Measurements from ENCODE around the gene CSNK2A3.

The CSNK2A3 gene

DNA sequence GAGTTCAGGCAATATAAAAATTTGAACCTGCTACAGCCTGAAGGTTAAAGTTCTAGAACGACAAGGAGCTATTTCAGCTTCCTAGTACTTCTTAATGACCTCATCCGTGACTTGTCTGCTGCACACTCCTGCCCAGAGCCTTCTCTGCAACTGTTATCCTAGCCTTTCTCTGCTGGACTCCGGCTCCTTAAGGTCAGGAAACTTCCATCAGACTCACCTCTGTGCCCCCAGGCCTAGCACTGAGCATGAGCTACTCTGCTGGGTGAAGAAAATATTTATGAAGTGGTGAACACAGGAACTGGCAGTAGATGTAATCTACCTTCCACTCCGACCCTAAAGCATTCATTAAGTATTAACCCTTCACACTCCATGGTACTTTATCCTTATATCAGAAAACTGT is 18.4 kb downstream of the CSNK2A3 start:
- H3K27me3 Mint-ChIP-seq, result peaks cover 9% of the 10 kb centered on the region
- H3K4me3 Mint-ChIP-seq, result no peak overlapping the region

DNA sequence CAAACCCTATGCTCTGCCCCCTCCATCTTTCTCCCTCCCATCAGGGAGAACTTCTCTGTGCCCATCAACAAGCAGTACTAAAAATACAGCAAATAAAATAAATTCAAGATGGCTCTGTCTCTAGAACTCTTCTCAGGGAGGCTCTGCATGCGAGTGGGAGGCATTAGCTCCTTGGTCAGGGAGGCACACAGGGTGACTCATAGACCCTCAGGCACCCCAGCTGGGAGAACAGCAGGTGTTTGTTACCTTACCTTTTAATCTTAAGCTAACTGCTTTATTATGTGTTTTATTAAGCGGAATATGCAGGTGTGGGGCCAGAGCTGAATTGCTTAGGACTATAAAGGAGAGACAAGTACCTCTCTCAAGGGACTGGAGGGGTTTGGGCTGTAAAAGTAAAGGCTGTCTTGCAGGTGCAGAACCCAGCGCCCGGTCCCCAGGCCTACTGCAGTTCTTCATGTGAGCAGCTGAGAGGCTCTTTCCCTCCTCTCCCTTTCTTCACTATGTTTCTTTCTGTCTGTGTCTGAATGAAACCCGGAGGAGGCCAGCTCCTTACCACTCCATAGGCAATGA is 20.8 kb downstream of the CSNK2A3 start:
- no peak for DNase-seq
- H3K27me3 Mint-ChIP-seq, result no peaks in the 10 kb centered on the region
- no peaks in the 10 kb centered on the region for H3K4me1 Mint-ChIP-seq (ENCODE audit: low read depth)
- H3K27ac Mint-ChIP-seq, result no peak overlapping the region
- H3K9me3 Mint-ChIP-seq, result no peaks in the 10 kb centered on the region
- H3K36me3 Mint-ChIP-seq (ENCODE audit: low read depth), result no peaks in the 10 kb centered on the region
- H3K4me3 Mint-ChIP-seq, result no peak overlapping the region

More for the DNA sequence above, 18.4 kb downstream of the CSNK2A3 start:
- no peaks in the 10 kb centered on the region for H3K9me3 Mint-ChIP-seq
- no peak overlapping the region for H3K27ac Mint-ChIP-seq
- H3K4me1 Mint-ChIP-seq (ENCODE audit: low read depth), result no peaks in the 10 kb centered on the region
- H3K36me3 Mint-ChIP-seq (ENCODE audit: low read depth), result no peaks in the 10 kb centered on the region
- DNase-seq, result no peak

DNA sequence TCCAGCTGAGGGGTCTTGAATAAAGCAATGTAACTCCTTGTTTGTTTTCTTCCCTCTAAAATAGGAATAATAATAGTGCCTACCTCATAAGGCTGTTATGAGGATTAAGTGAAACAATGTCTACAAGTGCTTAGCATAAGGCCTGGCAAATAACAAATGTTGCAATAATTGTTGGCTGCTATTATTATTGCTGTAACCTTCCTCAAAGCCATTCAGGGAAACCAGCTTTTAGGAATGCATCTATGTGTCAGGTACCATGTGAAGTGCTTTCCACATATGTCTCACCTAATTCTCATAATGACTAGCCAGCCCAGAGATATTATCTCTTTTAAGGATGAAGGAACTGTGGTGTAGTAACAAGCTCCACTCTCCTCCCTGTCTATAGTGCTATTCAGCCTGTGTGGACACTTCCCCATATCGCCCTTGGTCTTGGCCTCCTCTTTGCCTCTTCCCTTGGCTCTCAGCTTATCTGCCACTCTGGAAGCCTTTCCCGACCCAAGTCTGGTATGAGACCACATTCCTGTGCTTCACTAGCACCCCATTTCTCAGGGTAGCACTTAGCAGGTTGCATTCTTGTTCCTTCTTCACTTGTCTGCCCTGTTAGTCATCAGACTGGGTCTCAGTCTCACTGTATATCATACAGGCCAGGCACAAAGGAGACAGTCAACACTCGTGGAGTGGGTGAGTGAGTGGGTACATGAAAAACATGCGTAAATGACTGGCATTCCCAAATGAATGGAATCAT is 23.8 kb downstream of the CSNK2A3 start:
- DNase-seq, result no peak
- no peaks in the 10 kb centered on the region for H3K9me3 Mint-ChIP-seq
- H3K27me3 Mint-ChIP-seq, result no peaks in the 10 kb centered on the region
- H3K36me3 Mint-ChIP-seq (ENCODE audit: low read depth), result no peaks in the 10 kb centered on the region
- H3K4me3 Mint-ChIP-seq, result no peak overlapping the region
- no peak overlapping the region for H3K27ac Mint-ChIP-seq
- no peaks in the 10 kb centered on the region for H3K4me1 Mint-ChIP-seq (ENCODE audit: low read depth)

DNA sequence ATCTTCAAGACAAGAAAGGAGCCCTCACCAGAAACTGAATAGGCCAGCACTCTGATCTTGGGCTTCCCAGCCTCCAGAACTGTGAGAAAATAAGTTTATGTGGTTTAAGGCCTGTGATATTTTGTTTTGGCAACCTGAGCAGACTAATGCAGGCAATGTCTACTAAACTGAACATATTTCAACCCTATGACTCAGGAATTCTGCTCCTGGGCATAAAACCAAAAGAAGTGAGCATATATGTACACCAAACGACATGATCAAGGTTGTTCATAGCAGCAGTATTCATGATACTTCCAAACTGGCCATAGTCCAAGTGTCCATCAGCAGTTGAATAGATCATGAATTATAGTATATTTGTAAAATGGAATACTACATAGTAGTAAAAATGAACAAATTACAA is 29.0 kb downstream of the CSNK2A3 start:
- H3K36me3 Mint-ChIP-seq (ENCODE audit: low read depth), result no peaks in the 10 kb centered on the region
- no peak for DNase-seq
- H3K9me3 Mint-ChIP-seq, result no peaks in the 10 kb centered on the region
- no peak overlapping the region for H3K4me3 Mint-ChIP-seq
- H3K27me3 Mint-ChIP-seq, result no peaks in the 10 kb centered on the region
- no peak overlapping the region for H3K27ac Mint-ChIP-seq
- H3K4me1 Mint-ChIP-seq (ENCODE audit: low read depth), result no peaks in the 10 kb centered on the region

DNA sequence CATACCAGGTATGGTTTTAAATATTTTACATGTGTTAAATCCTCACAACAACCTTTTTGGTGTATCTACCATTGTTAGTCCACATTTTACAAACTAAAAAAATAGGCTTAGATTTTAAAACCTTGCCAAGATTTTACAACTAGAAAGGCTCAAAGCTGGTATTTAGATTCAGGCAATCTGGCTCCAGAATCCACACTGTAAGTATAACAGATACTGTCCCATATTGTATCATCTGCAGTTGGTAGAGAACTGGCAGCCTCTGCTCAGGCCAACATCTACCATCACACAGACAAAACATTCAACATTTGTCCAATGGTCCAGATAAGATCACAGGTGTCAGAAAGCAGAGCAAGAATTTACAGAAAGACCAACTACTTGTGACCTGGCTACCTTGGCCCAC is 30.9 kb downstream of the CSNK2A3 start:
- Mint-ChIP-seq H3K4me1 (ENCODE audit: low read depth) (no peaks in the 10 kb centered on the region), H3K9me3 (no peaks in the 10 kb centered on the region), H3K36me3 (ENCODE audit: low read depth) (no peaks in the 10 kb centered on the region), H3K27ac (no peak overlapping the region), H3K27me3 (no peaks in the 10 kb centered on the region), H3K4me3 (no peak overlapping the region)
- no peak for DNase-seq

DNA sequence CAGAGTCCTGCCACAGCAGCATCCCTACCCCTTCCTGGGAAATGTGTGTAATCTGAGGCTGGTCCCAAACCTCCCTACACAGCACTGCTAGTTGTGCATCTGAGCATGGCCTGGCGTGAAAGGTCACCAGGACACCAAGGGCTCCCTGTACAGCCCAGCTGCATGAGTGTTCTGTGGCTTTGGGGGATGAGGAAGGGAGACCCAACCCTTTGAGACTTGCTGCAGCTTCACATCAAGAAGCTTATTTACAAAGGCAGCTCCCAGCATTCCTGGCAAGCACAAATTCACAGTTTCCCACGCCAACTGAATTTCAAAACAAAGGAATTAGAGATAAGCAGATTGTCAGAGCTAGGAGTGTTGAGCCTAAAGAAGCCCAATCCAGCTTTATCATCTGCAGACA is 32.2 kb downstream of the CSNK2A3 start:
- H3K27ac Mint-ChIP-seq, result no peak overlapping the region
- H3K4me1 Mint-ChIP-seq (ENCODE audit: low read depth), result no peaks in the 10 kb centered on the region
- H3K4me3 Mint-ChIP-seq, result no peak overlapping the region
- no peaks in the 10 kb centered on the region for H3K36me3 Mint-ChIP-seq (ENCODE audit: low read depth)
- DNase-seq, result no peak
- no peaks in the 10 kb centered on the region for H3K27me3 Mint-ChIP-seq
- no peaks in the 10 kb centered on the region for H3K9me3 Mint-ChIP-seq

DNA sequence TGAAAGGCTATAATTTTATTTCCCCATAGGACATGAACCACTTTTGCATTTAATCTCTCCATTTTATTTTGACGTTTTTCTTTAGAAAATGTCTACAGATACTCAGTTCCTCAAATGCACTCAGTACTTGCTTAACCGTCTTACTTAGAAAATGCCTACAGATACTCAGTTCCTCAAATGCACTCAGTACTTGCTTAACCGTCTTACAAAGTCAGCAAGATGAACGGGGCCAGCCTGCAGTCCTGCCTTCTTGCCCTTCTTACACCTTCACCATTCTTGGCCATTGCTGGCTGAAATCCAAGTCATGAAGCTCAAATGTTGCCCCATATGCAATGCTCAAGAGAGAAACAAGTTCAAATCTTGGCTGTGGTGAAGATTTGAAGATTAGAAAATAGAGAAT is 34.1 kb downstream of the CSNK2A3 start:
- no peak overlapping the region for H3K27ac Mint-ChIP-seq
- no peak overlapping the region for H3K4me3 Mint-ChIP-seq
- no peaks in the 10 kb centered on the region for H3K36me3 Mint-ChIP-seq (ENCODE audit: low read depth)
- no peaks in the 10 kb centered on the region for H3K4me1 Mint-ChIP-seq (ENCODE audit: low read depth)
- no peaks in the 10 kb centered on the region for H3K9me3 Mint-ChIP-seq
- no peak for DNase-seq
- no peaks in the 10 kb centered on the region for H3K27me3 Mint-ChIP-seq

DNA sequence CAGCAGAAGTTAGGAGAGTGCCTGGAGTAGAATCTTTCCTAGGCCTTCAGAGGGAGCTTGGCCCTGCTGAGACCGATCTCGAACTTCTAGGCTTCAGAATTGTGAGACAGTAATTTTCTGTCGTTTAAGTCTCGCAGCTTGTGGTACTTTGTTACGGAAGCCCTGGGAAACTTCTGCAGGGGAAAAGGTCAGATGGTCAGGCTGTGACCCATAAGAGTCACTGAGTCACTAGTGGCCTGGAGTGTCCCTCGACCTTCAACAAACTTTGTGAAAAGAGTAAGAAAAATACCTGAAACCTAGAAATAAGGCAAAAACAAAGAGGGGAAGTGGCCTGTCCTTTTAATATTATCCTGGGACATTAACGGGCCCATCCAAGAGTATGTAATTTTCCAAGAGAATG is 34.6 kb downstream of the CSNK2A3 start:
- Mint-ChIP-seq H3K27me3 (no peaks in the 10 kb centered on the region), H3K9me3 (no peaks in the 10 kb centered on the region), H3K4me3 (no peak overlapping the region), H3K36me3 (ENCODE audit: low read depth) (no peaks in the 10 kb centered on the region), H3K27ac (no peak overlapping the region), H3K4me1 (ENCODE audit: low read depth) (no peaks in the 10 kb centered on the region)
- DNase-seq, result no peak

DNA sequence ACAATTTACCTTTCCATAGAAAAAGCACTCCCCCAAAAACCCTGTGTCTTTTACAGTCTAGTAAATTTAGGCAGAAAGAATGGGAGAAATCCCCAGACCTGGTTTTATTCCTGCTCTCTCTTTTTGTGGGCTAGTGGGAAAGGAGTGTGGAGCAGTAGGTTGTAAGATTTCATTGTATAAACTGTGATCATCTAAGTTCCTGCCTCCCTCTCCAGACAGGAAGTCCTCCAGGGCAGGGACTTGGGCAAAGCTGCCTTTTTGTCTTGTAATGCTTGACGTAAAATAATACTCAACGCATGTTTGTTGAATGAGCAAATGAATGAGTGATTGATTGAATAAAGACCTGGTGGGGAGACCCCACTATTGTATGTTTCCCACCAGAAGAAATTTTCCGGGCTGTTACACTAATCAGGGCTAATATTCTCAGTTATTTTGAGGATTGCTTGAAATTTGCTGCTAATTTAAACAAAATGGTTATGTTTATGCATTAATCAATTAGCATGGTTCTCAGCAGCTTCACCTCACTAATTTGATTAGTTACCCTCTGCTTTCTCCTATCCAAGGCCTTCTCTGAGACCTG is 36.3 kb downstream of the CSNK2A3 start:
- DNase-seq, result no peak
- Mint-ChIP-seq H3K4me1 (ENCODE audit: low read depth) (no peaks in the 10 kb centered on the region), H3K36me3 (ENCODE audit: low read depth) (no peaks in the 10 kb centered on the region), H3K27ac (no peak overlapping the region), H3K4me3 (no peak overlapping the region), H3K27me3 (no peaks in the 10 kb centered on the region), H3K9me3 (no peaks in the 10 kb centered on the region)

DNA sequence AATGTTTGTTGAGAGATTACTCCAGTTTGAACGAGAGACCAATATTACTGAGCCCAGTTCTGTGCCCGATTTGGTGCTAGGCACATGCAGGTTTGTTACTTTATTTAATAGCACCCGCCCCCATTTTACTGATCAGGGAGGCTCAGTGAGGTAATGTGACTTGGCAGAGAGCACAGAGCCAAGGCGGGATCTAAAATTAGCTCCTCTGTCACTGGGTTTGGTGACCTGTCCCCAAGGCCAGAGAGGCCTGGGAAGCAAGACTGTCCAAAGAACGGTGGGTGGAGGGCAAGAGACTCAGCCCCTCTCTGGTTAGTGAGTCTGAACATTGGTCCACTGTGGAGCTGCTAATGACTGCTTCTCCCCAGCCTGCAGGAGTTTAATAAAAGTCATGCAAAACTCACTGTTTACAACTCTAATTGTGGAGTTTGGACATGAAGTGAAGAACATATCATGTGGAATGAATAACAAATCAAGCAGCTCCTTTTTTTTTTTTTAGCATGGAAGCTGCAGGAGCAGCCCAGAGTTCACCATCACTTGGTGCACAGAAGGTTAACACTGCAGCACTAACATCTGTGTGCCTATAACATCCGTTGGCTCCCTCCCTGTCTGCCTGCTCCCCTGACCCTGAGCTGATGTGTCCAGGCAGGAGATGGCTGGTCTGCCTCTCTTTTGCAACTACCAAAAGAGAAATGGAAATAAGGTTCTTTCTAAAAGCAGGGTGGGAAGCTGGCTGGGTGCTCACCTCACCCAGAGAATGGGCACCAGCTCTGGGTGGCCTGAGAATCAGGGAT is 39.0 kb downstream of the CSNK2A3 start:
- no peaks in the 10 kb centered on the region for H3K9me3 Mint-ChIP-seq
- no peak for DNase-seq
- H3K27ac Mint-ChIP-seq, result no peak overlapping the region
- H3K4me1 Mint-ChIP-seq (ENCODE audit: low read depth), result peaks cover 7% of the 10 kb centered on the region
- no peak overlapping the region for H3K4me3 Mint-ChIP-seq
- H3K27me3 Mint-ChIP-seq, result no peaks in the 10 kb centered on the region
- H3K36me3 Mint-ChIP-seq (ENCODE audit: low read depth), result no peaks in the 10 kb centered on the region

DNA sequence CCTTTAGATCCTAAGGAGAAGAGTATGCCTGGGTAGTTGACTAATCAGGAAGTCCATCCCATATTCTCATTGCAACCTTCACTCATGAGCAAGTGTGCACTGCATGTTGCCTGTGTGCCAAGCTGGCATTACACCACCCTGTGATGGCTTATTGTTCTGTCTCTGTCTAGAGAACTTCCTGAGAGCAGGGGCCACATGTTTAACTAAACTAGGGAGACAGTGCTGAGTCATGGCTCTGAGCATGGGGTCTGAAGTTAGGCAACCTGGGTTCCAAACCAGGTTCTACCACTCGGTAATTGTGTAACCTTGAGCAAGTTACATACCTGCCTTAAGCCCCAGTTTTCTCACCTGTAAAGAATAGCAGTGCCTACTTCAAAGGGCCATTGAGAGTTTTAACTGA is 39.6 kb downstream of the CSNK2A3 start:
- Mint-ChIP-seq H3K4me1 (ENCODE audit: low read depth) (peaks cover 7% of the 10 kb centered on the region), H3K9me3 (no peaks in the 10 kb centered on the region), H3K27ac (no peak overlapping the region), H3K27me3 (no peaks in the 10 kb centered on the region), H3K36me3 (ENCODE audit: low read depth) (no peaks in the 10 kb centered on the region), H3K4me3 (no peak overlapping the region)
- no peak for DNase-seq

DNA sequence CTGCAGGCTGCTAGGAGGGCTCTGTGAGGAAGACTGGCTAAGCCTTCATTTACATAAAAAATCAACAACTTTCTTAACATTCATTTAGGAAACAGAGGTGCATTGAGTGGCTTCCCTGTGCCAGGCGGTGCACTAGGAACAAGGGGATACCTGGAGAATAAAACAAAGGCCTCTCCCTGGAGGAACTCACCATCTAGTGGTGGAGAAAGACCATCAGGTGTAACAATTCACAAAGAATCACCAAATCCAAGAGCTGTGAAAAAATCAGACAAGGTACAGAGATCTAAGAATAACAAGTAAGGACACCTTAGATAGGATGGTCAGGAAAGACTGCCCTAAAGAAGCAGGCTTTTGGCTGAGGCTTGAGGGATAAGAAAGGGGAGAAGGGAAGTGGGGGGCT is 40.3 kb downstream of the CSNK2A3 start:
- H3K27ac Mint-ChIP-seq, result no peak overlapping the region
- no peaks in the 10 kb centered on the region for H3K27me3 Mint-ChIP-seq
- H3K4me3 Mint-ChIP-seq, result no peak overlapping the region
- H3K36me3 Mint-ChIP-seq (ENCODE audit: low read depth), result no peaks in the 10 kb centered on the region
- H3K9me3 Mint-ChIP-seq, result no peaks in the 10 kb centered on the region
- DNase-seq, result no peak
- H3K4me1 Mint-ChIP-seq (ENCODE audit: low read depth), result peaks cover 7% of the 10 kb centered on the region

DNA sequence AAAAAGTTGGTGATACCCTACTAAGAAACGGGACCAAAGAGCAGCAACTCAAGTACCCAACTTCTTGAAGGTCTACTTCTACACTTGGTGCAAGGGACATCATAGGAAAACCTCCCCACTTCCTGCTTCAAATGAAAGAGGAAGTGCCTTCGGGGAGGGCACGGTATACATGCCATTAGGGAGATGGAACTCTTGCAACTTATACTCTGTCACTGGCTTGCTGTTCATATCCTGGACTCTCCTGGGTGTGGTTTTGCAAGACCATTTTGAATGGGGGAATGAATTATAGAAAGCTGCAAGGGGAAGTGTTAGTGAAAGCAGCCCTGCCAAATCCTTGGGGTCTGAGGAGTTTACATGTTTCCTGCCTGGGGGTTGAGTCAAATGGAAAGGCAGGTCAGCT is 41.9 kb downstream of the CSNK2A3 start:
- no peak overlapping the region for H3K27ac Mint-ChIP-seq
- no peaks in the 10 kb centered on the region for H3K9me3 Mint-ChIP-seq
- no peak overlapping the region for H3K4me3 Mint-ChIP-seq
- DNase-seq, result no peak
- no peaks in the 10 kb centered on the region for H3K27me3 Mint-ChIP-seq
- H3K36me3 Mint-ChIP-seq (ENCODE audit: low read depth), result no peaks in the 10 kb centered on the region
- H3K4me1 Mint-ChIP-seq (ENCODE audit: low read depth), result peaks cover 7% of the 10 kb centered on the region

DNA sequence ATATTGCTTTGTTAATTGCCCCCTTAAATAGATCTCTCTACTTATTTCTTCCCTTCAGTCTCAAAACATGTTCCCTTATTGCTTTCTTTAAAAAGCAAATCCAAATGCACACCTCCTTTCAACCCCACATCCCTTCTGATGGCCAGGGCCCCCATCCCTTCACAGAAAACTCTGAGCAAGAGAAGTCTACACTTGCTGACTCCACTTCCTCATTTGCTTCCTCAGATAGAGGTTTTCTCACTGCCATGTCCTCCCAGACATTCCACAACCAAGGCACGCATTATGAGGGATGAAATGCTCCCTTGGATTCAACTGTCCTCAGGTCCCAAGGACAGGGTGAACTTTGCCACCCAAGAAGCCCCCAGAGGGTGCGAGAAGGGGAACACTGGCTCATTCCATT is 43.1 kb downstream of the CSNK2A3 start:
- Mint-ChIP-seq H3K4me3 (no peak overlapping the region), H3K27ac (no peak overlapping the region), H3K27me3 (no peaks in the 10 kb centered on the region), H3K36me3 (ENCODE audit: low read depth) (no peaks in the 10 kb centered on the region), H3K4me1 (ENCODE audit: low read depth) (peaks cover 7% of the 10 kb centered on the region), H3K9me3 (no peaks in the 10 kb centered on the region)
- DNase-seq, result no peak

DNA sequence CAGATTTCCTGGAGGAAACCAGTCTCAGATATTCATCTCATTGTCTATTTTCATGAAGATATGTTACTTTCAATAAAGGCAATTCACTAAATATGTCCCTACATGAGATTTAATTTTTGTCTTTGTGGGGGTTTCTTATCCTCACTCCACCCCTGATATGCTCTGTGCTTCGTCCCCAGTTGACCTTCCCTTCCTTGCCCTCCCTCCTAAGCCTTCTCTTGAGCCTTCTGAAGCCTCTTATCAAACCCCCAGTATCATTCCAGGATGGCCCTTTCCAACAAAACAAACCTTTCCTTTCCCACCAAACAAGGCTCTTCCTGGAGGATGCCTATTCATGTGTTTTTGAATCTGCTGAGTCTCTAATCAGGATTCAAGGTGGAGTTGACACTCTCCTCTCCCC is 44.8 kb downstream of the CSNK2A3 start:
- Mint-ChIP-seq H3K36me3 (ENCODE audit: low read depth) (no peaks in the 10 kb centered on the region), H3K9me3 (no peaks in the 10 kb centered on the region), H3K27ac (no peak overlapping the region), H3K27me3 (no peaks in the 10 kb centered on the region), H3K4me1 (ENCODE audit: low read depth) (peaks cover 7% of the 10 kb centered on the region), H3K4me3 (no peak overlapping the region)
- no peak for DNase-seq
